Stimulated activated CD4-positive, alpha-beta T cell treated with anti-CD3 and anti-CD28 coated beads, Interleukin-2, amount 100 ng/mL, for 48 hours (primary cell): ENCODE measurements around the gene XIRP1.
"Not testable (repeated sequence)": the region's sequence is repeated elsewhere in the genome, so short reads cannot be mapped to it uniquely, and the experiment has no call there.

ENCODE experiments used
- DNase-seq, 2 donors: peaks; one replicate each; pipeline ENCODE4 v3.0.0-alpha.2; 2020

The XIRP1 gene

GRCh38 chr3:39184081-39184967 is 8.1 kb downstream of the XIRP1 start:
- no peak for DNase-seq

GRCh38 chr3:39183211-39184080 is 8.9 kb downstream of the XIRP1 start:
- no peak for DNase-seq

GRCh38 chr3:39181408-39182335 is 10.7 kb downstream of the XIRP1 start:
- no peak for DNase-seq

GRCh38 chr3:39180546-39181346 is 11.6 kb downstream of the XIRP1 start:
- peak; percentile 77 to 82 for DNase-seq

- DNase-seq = no peak
These were observed 12.2 kb downstream of the XIRP1 start for GRCh38 chr3:39180183-39180545.

GRCh38 chr3:39178553-39178952 is 13.8 kb downstream of the XIRP1 start:
- DNase-seq = no peak

GRCh38 chr3:39177708-39178332 is 14.6 kb downstream of the XIRP1 start:
- DNase-seq = peak; percentile 51 to 65

- DNase-seq = no peak
These were observed 16.2 kb downstream of the XIRP1 start for GRCh38 chr3:39176025-39176714.

GRCh38 chr3:39173318-39174125 is 18.9 kb downstream of the XIRP1 start:
- DNase-seq = no peak

- DNase-seq = no peak
These were observed 20.5 kb downstream of the XIRP1 start for GRCh38 chr3:39171860-39172259.

- DNase-seq = not testable (repeated sequence)
These were observed 21.5 kb downstream of the XIRP1 start for GRCh38 chr3:39170877-39171276.

- DNase-seq = no peak
These were observed 21.9 kb downstream of the XIRP1 start for GRCh38 chr3:39170461-39170860.

GRCh38 chr3:39169712-39170111 is 22.7 kb downstream of the XIRP1 start:
- DNase-seq = no peak

GRCh38 chr3:39168156-39168780 is 24.1 kb downstream of the XIRP1 start:
- DNase-seq = no peak

GRCh38 chr3:39166932-39167532 is 25.4 kb downstream of the XIRP1 start:
- DNase-seq = no peak

GRCh38 chr3:39166134-39166710 is 26.2 kb downstream of the XIRP1 start:
- DNase-seq = no peak

- no peak for DNase-seq
These were observed 26.9 kb downstream of the XIRP1 start for GRCh38 chr3:39165518-39165917.

- no peak for DNase-seq
These were observed 28.0 kb downstream of the XIRP1 start for GRCh38 chr3:39164414-39164813.
